SK-N-SH treated with all-trans-retinoic acid at 6 μM for 48 hours (cell line): ENCODE measurements around the gene FAM229A.
A peak's percentile ranks its signal among the peaks of the same experiment; 100 is the strongest.

Experiments
- ATAC-seq: fragments of 200-7000 bp; cut with Tn5 transposase; 3 replicates; pipeline ENCODE4 v1.9.1; 2020; ENCODE audit warnings: mild to moderate bottlenecking, moderate library complexity
- ARNTL ChIP-seq: fragments of 450-650 bp; formaldehyde crosslinking; IDR thresholded peaks from 2 replicates; pipeline ENCODE4 v1.5.0; 2020; ENCODE audit warnings: low read depth, mild to moderate bottlenecking, moderate library complexity, borderline replicate concordance
- CSDC2 ChIP-seq: fragments of 250-450 bp; sonication (Bioruptor Pico); IDR thresholded peaks from 2 replicates; pipeline ENCODE4 v1.5.0; 2020; ENCODE audit warnings: mild to moderate bottlenecking, moderate library complexity
- CSRNP3 ChIP-seq: fragments of 250-450 bp; sonication (Bioruptor Pico); IDR thresholded peaks from 2 replicates; pipeline ENCODE4 v1.5.1; 2021; ENCODE audit warnings: mild to moderate bottlenecking, moderate library complexity
- ESRRG ChIP-seq: fragments of 250-450 bp; sonication (Bioruptor Pico); IDR thresholded peaks from 2 replicates; pipeline ENCODE4 v1.6.1; 2021; ENCODE audit warnings: mild to moderate bottlenecking
- GLIS3 ChIP-seq: fragments of 250-450 bp; sonication (Bioruptor Pico); IDR thresholded peaks from 2 replicates; pipeline ENCODE4 v1.5.0; 2020; ENCODE audit warnings: mild to moderate bottlenecking, moderate library complexity
- OSR1 ChIP-seq: fragments of 250-450 bp; sonication (Bioruptor Pico); IDR thresholded peaks from 2 replicates; pipeline ENCODE4 v1.8.0; 2022; ENCODE audit warnings: moderate library complexity, mild to moderate bottlenecking, inconsistent platforms
- PPARA ChIP-seq: fragments of 250-450 bp; sonication (Bioruptor Pico); IDR thresholded peaks from 2 replicates; pipeline ENCODE4 v1.5.0; 2020; ENCODE audit warnings: mild to moderate bottlenecking, borderline replicate concordance
- RARB ChIP-seq: fragments of 250-450 bp; sonication (Bioruptor Pico); IDR thresholded peaks from 2 replicates; pipeline ENCODE4 v1.8.0; 2021; ENCODE audit warnings: mild to moderate bottlenecking, moderate library complexity
- SNAI2 ChIP-seq: fragments of 250-450 bp; sonication (Bioruptor Pico); IDR thresholded peaks from 2 replicates; pipeline ENCODE4 v1.5.0; 2020; ENCODE audit warnings: mild to moderate bottlenecking, moderate library complexity
- TCF4 ChIP-seq: fragments of 250-450 bp; sonication (Bioruptor Pico); IDR thresholded peaks from 2 replicates; pipeline ENCODE4 v1.8.0; 2021; ENCODE audit warnings: mild to moderate bottlenecking, moderate library complexity, borderline replicate concordance
- TOX ChIP-seq: fragments of 250-450 bp; sonication (Bioruptor Pico); IDR thresholded peaks from 2 replicates; pipeline ENCODE4 v1.8.0; 2021; ENCODE audit warnings: mild to moderate bottlenecking, moderate library complexity, borderline replicate concordance
- ZC3H10 ChIP-seq: fragments of 250-450 bp; sonication (Bioruptor Pico); IDR thresholded peaks from 2 replicates; pipeline ENCODE4 v1.5.1; 2021; ENCODE audit warnings: mild to moderate bottlenecking, moderate library complexity
- ZFP3 ChIP-seq: fragments of 250-450 bp; sonication (Bioruptor Pico); IDR thresholded peaks from 2 replicates; pipeline ENCODE4 v1.5.0; 2020; ENCODE audit warnings: mild to moderate bottlenecking, moderate library complexity
- ZFP30 ChIP-seq: fragments of 450-650 bp; formaldehyde crosslinking; IDR thresholded peaks from 2 replicates; pipeline ENCODE4 v1.5.0; 2022; ENCODE audit warnings: mild to moderate bottlenecking, moderate library complexity
- ZNF565 ChIP-seq: fragments of 450-650 bp; formaldehyde crosslinking; conservative IDR thresholded peaks from 2 replicates; pipeline ENCODE4 v1.5.0; 2020; ENCODE audit warnings: low read depth, mild to moderate bottlenecking, moderate library complexity
- ZNF70 ChIP-seq: fragments of 450-650 bp; formaldehyde crosslinking; IDR thresholded peaks from 2 replicates; pipeline ENCODE4 v1.5.0; 2020; ENCODE audit warnings: mild to moderate bottlenecking, moderate library complexity
- ZNF8 ChIP-seq: fragments of 450-650 bp; formaldehyde crosslinking; IDR thresholded peaks from 2 replicates; pipeline ENCODE4 v1.5.0; 2020; ENCODE audit warnings: mild to moderate bottlenecking, moderate library complexity
- TF ChIP-seq, protein P1 (sequence below): fragments of 250-450 bp; sonication (Bioruptor Pico); IDR thresholded peaks from 2 replicates; pipeline ENCODE4 v1.5.1; 2020; ENCODE audit warnings: low read depth, mild to moderate bottlenecking, moderate library complexity
- TF ChIP-seq, protein P2 (sequence below): fragments of 250-450 bp; sonication (Bioruptor Pico); IDR thresholded peaks from 2 replicates; pipeline ENCODE4 v1.8.0; 2021; ENCODE audit warnings: low read depth, mild to moderate bottlenecking, moderate library complexity, borderline replicate concordance
- TF ChIP-seq, protein P3 (sequence below): fragments of 250-450 bp; sonication (Bioruptor Pico); IDR thresholded peaks from 2 replicates; pipeline ENCODE4 v1.5.0; 2020; ENCODE audit warnings: mild to moderate bottlenecking, moderate library complexity

FAM229A gene

DNA sequence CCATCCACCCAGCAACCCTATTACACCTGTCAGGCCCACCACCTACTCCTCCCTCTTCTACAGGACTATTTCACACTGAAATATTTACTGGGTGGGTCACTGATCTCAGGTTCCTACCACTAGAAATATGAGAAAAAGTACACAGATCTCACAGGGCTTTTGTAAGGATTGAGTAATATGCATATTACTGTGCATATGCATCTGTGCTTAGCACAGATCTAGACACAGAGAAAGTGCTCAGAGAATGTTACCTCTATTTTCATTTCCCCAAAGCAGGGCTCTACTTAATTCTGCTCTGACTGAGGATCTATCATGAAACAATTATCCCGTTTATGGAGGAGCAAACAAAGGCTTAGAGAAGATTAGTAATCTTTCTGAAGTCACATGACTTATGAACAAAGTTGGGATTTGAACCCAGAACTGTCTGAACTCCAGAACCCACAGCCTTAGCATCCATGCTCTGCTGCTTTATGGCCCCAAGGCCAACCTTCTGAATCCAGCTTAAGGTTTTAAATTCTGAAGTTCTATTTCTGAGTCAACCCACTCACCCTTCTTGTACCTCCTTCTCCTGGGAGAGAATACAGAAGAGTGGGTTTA is 11.8 kb upstream of the FAM229A start:
- TF ChIP-seq ZNF565 (CRISPR knock-in tag) (no peak), ESRRG (CRISPR knock-in tag) (no peak), ARNTL (CRISPR knock-in tag) (no peak), ZFP3 (CRISPR knock-in tag) (no peak), ZFP30 (CRISPR knock-in tag) (no peak), OSR1 (CRISPR knock-in tag) (no peak), CSRNP3 (CRISPR knock-in tag) (no peak)
- TF ChIP-seq, protein P1, sequence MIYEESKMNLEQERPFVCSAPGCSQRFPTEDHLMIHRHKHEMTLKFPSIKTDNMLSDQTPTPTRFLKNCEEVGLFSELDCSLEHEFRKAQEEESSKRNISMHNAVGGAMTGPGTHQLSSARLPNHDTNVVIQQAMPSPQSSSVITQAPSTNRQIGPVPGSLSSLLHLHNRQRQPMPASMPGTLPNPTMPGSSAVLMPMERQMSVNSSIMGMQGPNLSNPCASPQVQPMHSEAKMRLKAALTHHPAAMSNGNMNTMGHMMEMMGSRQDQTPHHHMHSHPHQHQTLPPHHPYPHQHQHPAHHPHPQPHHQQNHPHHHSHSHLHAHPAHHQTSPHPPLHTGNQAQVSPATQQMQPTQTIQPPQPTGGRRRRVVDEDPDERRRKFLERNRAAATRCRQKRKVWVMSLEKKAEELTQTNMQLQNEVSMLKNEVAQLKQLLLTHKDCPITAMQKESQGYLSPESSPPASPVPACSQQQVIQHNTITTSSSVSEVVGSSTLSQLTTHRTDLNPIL (CRISPR knock-in tag): no peak
- TF ChIP-seq, protein P2, sequence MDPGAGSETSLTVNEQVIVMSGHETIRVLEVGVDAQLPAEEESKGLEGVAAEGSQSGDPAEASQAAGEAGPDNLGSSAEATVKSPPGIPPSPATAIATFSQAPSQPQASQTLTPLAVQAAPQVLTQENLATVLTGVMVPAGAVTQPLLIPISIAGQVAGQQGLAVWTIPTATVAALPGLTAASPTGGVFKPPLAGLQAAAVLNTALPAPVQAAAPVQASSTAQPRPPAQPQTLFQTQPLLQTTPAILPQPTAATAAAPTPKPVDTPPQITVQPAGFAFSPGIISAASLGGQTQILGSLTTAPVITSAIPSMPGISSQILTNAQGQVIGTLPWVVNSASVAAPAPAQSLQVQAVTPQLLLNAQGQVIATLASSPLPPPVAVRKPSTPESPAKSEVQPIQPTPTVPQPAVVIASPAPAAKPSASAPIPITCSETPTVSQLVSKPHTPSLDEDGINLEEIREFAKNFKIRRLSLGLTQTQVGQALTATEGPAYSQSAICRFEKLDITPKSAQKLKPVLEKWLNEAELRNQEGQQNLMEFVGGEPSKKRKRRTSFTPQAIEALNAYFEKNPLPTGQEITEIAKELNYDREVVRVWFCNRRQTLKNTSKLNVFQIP (CRISPR knock-in tag): no peak
- ATAC-seq: no peak

DNA sequence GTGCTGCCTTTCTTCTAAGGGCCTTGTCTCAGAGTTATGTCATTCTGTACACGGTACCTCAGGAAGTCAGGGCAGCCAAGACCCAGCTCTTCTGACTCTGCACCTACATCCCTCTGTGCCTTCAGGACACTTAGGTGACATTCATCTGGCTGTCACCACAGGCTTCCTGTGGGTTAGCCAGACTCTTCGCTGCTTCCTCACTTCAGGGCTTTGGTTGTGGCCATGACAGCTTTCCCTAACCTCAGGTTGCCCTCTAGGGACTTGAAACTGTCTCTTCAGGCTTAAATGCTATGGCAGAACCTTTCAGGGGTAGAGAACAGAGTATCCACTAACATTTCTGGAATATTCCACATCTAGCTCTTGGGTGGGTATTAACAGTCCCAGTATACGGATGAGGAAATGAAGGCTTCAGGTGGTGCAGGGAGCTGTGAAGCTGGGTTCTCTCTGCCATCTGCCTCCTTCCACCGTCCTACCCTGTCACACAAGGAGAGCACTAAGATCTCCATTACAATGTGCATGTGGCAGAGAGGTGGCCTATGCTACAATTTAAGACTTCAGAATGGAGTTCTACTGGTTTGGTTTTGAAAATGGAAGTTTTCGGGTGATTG is 10.0 kb upstream of the FAM229A start:
- TF ChIP-seq SNAI2 (CRISPR knock-in tag) (no peak), ESRRG (CRISPR knock-in tag) (no peak), PPARA (CRISPR knock-in tag) (no peak), CSRNP3 (CRISPR knock-in tag) (no peak), ZNF8 (CRISPR knock-in tag) (no peak), CSDC2 (CRISPR knock-in tag) (no peak)
- TF ChIP-seq, protein P2 (CRISPR knock-in tag): no peak
- TF ChIP-seq, protein P1 (CRISPR knock-in tag): no peak
- ATAC-seq: peak; percentile 20; the same call in 1 of the 3 replicates

DNA sequence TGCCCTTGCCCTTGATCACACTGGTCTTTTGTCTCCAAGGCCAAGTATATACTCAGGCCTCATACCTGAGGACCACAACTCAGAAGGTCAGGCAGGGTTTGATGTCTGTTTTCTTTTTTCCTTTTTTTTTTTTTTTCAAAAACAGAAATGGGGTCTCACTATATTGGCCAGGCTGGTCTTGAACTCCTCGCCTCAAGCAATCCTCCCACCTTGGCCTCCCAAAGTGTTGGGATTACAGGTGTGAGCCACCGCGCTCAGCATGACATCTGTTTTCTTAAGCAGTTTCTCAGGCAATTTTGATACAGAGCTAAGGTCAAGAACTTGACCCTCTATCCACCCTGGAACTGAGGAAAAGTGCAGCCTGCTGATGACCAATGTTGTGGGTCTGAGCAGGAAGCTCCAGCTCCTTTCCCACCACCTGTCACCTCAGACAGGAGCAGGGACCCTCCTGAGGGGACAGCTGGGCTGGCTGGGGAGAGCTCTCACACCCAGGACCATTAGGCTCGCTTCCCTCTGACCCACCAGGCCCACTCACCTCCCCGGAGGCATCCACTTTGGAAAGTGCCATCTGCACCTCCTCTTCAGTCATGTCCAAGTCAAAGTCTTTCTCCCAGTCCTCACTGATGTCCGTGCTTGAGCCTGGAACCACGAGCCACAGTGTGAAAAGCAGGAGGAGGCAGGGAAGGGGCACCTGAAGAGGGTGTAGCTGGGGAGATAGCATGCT is 5.8 kb upstream of the FAM229A start:
- ATAC-seq: no peak
- no peak for TF ChIP-seq ARNTL (CRISPR knock-in tag)
- TF ChIP-seq, protein P3, sequence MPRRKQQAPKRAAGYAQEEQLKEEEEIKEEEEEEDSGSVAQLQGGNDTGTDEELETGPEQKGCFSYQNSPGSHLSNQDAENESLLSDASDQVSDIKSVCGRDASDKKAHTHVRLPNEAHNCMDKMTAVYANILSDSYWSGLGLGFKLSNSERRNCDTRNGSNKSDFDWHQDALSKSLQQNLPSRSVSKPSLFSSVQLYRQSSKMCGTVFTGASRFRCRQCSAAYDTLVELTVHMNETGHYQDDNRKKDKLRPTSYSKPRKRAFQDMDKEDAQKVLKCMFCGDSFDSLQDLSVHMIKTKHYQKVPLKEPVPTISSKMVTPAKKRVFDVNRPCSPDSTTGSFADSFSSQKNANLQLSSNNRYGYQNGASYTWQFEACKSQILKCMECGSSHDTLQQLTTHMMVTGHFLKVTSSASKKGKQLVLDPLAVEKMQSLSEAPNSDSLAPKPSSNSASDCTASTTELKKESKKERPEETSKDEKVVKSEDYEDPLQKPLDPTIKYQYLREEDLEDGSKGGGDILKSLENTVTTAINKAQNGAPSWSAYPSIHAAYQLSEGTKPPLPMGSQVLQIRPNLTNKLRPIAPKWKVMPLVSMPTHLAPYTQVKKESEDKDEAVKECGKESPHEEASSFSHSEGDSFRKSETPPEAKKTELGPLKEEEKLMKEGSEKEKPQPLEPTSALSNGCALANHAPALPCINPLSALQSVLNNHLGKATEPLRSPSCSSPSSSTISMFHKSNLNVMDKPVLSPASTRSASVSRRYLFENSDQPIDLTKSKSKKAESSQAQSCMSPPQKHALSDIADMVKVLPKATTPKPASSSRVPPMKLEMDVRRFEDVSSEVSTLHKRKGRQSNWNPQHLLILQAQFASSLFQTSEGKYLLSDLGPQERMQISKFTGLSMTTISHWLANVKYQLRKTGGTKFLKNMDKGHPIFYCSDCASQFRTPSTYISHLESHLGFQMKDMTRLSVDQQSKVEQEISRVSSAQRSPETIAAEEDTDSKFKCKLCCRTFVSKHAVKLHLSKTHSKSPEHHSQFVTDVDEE (CRISPR knock-in tag): no peak
- no peak for TF ChIP-seq ZFP3 (CRISPR knock-in tag)
- no peak for TF ChIP-seq TCF4
- TF ChIP-seq, protein P1 (CRISPR knock-in tag): no peak
- no peak for TF ChIP-seq TOX (CRISPR knock-in tag)
- no peak for TF ChIP-seq ZC3H10
- TF ChIP-seq ESRRG (CRISPR knock-in tag): no peak
- no peak for TF ChIP-seq GLIS3 (CRISPR knock-in tag)
- TF ChIP-seq CSDC2 (CRISPR knock-in tag): no peak
- TF ChIP-seq ZNF8 (CRISPR knock-in tag): no peak
- no peak for TF ChIP-seq ZNF565 (CRISPR knock-in tag)
- TF ChIP-seq PPARA (CRISPR knock-in tag): no peak
- TF ChIP-seq ZFP30 (CRISPR knock-in tag): no peak
- no peak for TF ChIP-seq SNAI2 (CRISPR knock-in tag)
- no peak for TF ChIP-seq RARB
- TF ChIP-seq ZNF70 (CRISPR knock-in tag): no peak
- no peak for TF ChIP-seq OSR1 (CRISPR knock-in tag)
